K562 (cell line): Measurements from ENCODE around the gene CNKSR1. TPM values are rescaled to one million over a fixed set of nuclear protein-coding genes. Genes with fewer than 3 reads are reported as not detected.

Experiments used
- ATAC-seq: fragments of 200-7000 bp; cut with Tn5 transposase; 3 replicates; pipeline ENCODE4 v1.9.1; 2020; ENCODE audit warnings: moderate library complexity
- BruUV-seq: library from RNA; stranded (reverse); fragments of 400-500 nt; replicated peaks from 2 replicates; lab custom pipeline; 2021; lab: Mats Ljungman, UMichigan
- CTCF ChIA-PET: fragments of 300-600 bp; formaldehyde crosslinking; extraction: SDS; loops from one replicate; lab custom pipeline; 2021; ENCODE audit warnings: low intra/inter-chr PET ratio; lab: Yijun Ruan, JAX
- POLR2A ChIA-PET: fragments of 300-600, 350-650 bp; sonication (Branson Sonifier 250); formaldehyde crosslinking; extraction: SDS; loops from one replicate; lab custom pipeline; 2021; ENCODE audit warnings: antibody characterized with exemption, inconsistent platforms; lab: Yijun Ruan, JAX
- DNase-seq, 4 experiments: peaks; one replicate each; pipeline versions ENCODE4 v3.0.0 to v3.0.0-alpha.2; 2011 to 2018; ENCODE audit warnings: low spot score in 3 of 4, mixed read lengths in 3 of 4; ENCODE audit errors: extremely low read depth in 1 of 4
- FAIRE-seq: peaks from 2 replicates; lab custom pipeline; 2011; peaks lifted over from hg19 to GRCh38; lab: Jason Lieb, UNC
- H2AFZ ChIP-seq: 2 replicates; pipeline ENCODE4 v1.6.0; 2011; ENCODE audit warnings: low read depth, low read length, control low read depth, inconsistent platforms
- H3K27ac ChIP-seq: fragments of 200-600 bp; 3 replicates; pipeline ENCODE4 v1.8.0; 2011; ENCODE audit warnings: low read depth, mild to moderate bottlenecking, control low read depth, inconsistent platforms, low read length, moderate library complexity, mixed read lengths; ENCODE audit errors: extremely low read depth
- H3K27me3 ChIP-seq, 2 experiments: fragments of 300-600 bp in 1 of 2; 2 replicates in 1 of 2; 3 replicates in 1 of 2; pipeline versions ENCODE4 v1.6.0 to v1.8.0; 2011; ENCODE audit warnings: inconsistent platforms in 2 of 2, low read length in 2 of 2, mild to moderate bottlenecking in 1 of 2, mixed read lengths in 1 of 2, moderate library complexity in 1 of 2; ENCODE audit not compliant: control insufficient read depth in 2 of 2, insufficient read depth in 2 of 2
- H3K36me3 ChIP-seq: fragments of 300-600 bp; 3 replicates; pipeline ENCODE4 v1.8.0; 2011; ENCODE audit warnings: mild to moderate bottlenecking, low read length, inconsistent platforms; ENCODE audit not compliant: control insufficient read depth, insufficient read depth
- H3K4me1 ChIP-seq, 2 experiments: fragments of 200-600 bp in 1 of 2; replicated peaks in 1 of 2; 2 replicates in 1 of 2; 3 replicates in 1 of 2; pipeline versions ENCODE4 v1.5.1 to v1.8.0; 2011; ENCODE audit warnings: inconsistent platforms in 2 of 2, low read length in 2 of 2, mild to moderate bottlenecking in 1 of 2, mixed read lengths in 1 of 2, moderate library complexity in 1 of 2; ENCODE audit not compliant: control insufficient read depth in 2 of 2, insufficient read depth in 2 of 2
- H3K4me2 ChIP-seq: 2 replicates; pipeline ENCODE4 v1.6.1; 2011; ENCODE audit warnings: low read length, control low read depth, inconsistent platforms, mixed read lengths; ENCODE audit not compliant: insufficient read depth
- H3K4me3 ChIP-seq: fragments of 200-600 bp; sonication (generic), shearing (Covaris generic); 2 replicates; pipeline ENCODE4 v1.5.1; 2016; ENCODE audit warnings: control low read depth, inconsistent platforms
- H3K79me2 ChIP-seq: fragments of 200-600 bp; 3 replicates; pipeline ENCODE4 v1.8.0; 2011; ENCODE audit warnings: low read length, inconsistent platforms; ENCODE audit not compliant: control insufficient read depth, insufficient read depth
- H3K9ac ChIP-seq, 2 experiments: 2 replicates each; pipeline versions ENCODE4 v1.6.0 to v1.6.1; 2011; ENCODE audit warnings: low read depth in 2 of 2, low read length in 2 of 2, control low read depth in 1 of 2, inconsistent platforms in 1 of 2, mild to moderate bottlenecking in 1 of 2, mixed read lengths in 1 of 2; ENCODE audit not compliant: insufficient read depth in 1 of 2
- H3K9me1 ChIP-seq: one replicate; pipeline ENCODE4 v1.6.0; 2011; ENCODE audit warnings: inconsistent platforms, mild to moderate bottlenecking, low read length, moderate library complexity; ENCODE audit not compliant: control insufficient read depth, insufficient read depth
- H3K9me3 ChIP-seq: replicated peaks from 2 replicates; pipeline ENCODE4 v1.5.1; 2011; ENCODE audit warnings: low read depth, low read length, inconsistent platforms; ENCODE audit not compliant: control insufficient read depth, insufficient read depth
- H4K20me1 ChIP-seq: replicated peaks from 2 replicates; pipeline ENCODE4 v1.6.1; 2011; ENCODE audit warnings: low read length, inconsistent platforms, mixed read lengths; ENCODE audit not compliant: control insufficient read depth, insufficient read depth
- CHD1 ChIP-seq: fragments of 200-600 bp; sonication (generic); IDR thresholded peaks from one replicate; pipeline ENCODE4 v1.6.1; 2012; ENCODE audit warnings: mild to moderate bottlenecking, moderate library complexity, low read length, inconsistent platforms
- EP300 ChIP-seq: IDR thresholded peaks from 2 replicates; pipeline ENCODE4 v1.6.1; 2012; ENCODE audit warnings: low read length, improper control_type of control experiment
- KLF16 ChIP-seq: IDR thresholded peaks from 2 replicates; pipeline ENCODE4 v1.6.1; 2016; ENCODE audit warnings: antibody characterized with exemption
- NFATC3 ChIP-seq: fragments of 450-650 bp; IDR thresholded peaks from 2 replicates; pipeline ENCODE4 v1.6.1; 2017; ENCODE audit warnings: mild to moderate bottlenecking
- NRF1 ChIP-seq, 2 experiments: fragments of 450-650 bp; IDR thresholded peaks in 1 of 2; conservative IDR thresholded peaks in 1 of 2; 2 replicates each; pipeline ENCODE4 v1.6.1; 2014; ENCODE audit warnings: mild to moderate bottlenecking in 2 of 2
- RBM34 ChIP-seq: fragments of 200-400 bp; formaldehyde crosslinking; IDR thresholded peaks from 2 replicates; pipeline ENCODE4 v1.6.1; 2018; ENCODE audit warnings: low read length, borderline replicate concordance; ENCODE audit not compliant: insufficient read depth
- SNIP1 ChIP-seq: fragments of 450-650 bp; IDR thresholded peaks from 2 replicates; pipeline ENCODE4 v1.7.1; 2017; ENCODE audit warnings: low read depth, mild to moderate bottlenecking
- TBL1XR1 ChIP-seq, 2 experiments: IDR thresholded peaks; 2 replicates each; pipeline ENCODE4 v1.6.1; 2012; ENCODE audit warnings: improper control_type of control experiment in 2 of 2, low read length in 2 of 2, mild to moderate bottlenecking in 1 of 2
- TGIF2 ChIP-seq: sonication (generic); formaldehyde crosslinking; IDR thresholded peaks from 2 replicates; pipeline ENCODE4 v1.8.1; 2022; ENCODE audit warnings: mild to moderate bottlenecking, missing genetic modification reagents, moderate library complexity
- ZNF436 ChIP-seq: fragments of 250-450, 450-650 bp; sonication (Bioruptor Pico); formaldehyde crosslinking; IDR thresholded peaks from 2 replicates; pipeline ENCODE4 v1.7.0; 2020; ENCODE audit warnings: mild to moderate bottlenecking
- ZSCAN29 ChIP-seq: fragments of 450-650 bp; IDR thresholded peaks from 2 replicates; pipeline ENCODE4 v1.6.1; 2017
- ZSCAN32 ChIP-seq: fragments of 450-650 bp; formaldehyde crosslinking; IDR thresholded peaks from 2 replicates; pipeline ENCODE4 v1.4.0; 2020; ENCODE audit warnings: mild to moderate bottlenecking, moderate library complexity
- WGBS: fragments of 100-300 bp; shearing (Covaris generic); methylation state at CpG from one replicate; pipeline ENCODE4 v1.1.6; 2016; ENCODE audit warnings: low coverage, mixed read lengths; ENCODE audit not compliant: insufficient coverage; ENCODE audit errors: missing lambda C conversion rate; 5-methylcytosine and 5-hydroxymethylcytosine counted together
- in situ Hi-C: fragments of 300-500 bp; cut with MboI; formaldehyde crosslinking; loops from 4 replicates; pipeline ENCODE4 v1.15.0; 2018; ENCODE audit warnings: inconsistent platforms, mixed read lengths
- intact Hi-C: fragments of 100-400 bp; cut with micrococcal nuclease; formaldehyde crosslinking; loops from 2 replicates; pipeline ENCODE4 v1.14.2; 2022
- polyA plus RNA-seq, 8 experiments: library from polyadenylated mRNA; depleted of rRNA in 4 of 8; stranded (reverse) in 5 of 8; unstranded in 3 of 8; fragments of >200 nt; fragmentation: Nextera tagmentation in 2 of 8; fragmentation: Illumina TruSeq in 1 of 8; extraction: Ambion mirVana in 2 of 8; extraction: Trizol in 1 of 8; gene quantifications; 2 replicates each; pipeline versions ENCODE4 v1.2.1 to v1.2.3, GENCODE V29; 2011 to 2014; ENCODE audit warnings: inconsistent platforms in 1 of 8, missing spikeins in 1 of 8
- total RNA-seq, 7 experiments: library from RNA; depleted of rRNA in 6 of 7; stranded (reverse); fragments of >200 nt in 6 of 7; fragmentation: Illumina TruSeq in 2 of 7; extraction: Trizol in 2 of 7; gene quantifications; 2 replicates each; pipeline versions ENCODE4 v1.2.1 to v1.2.3, GENCODE V29; 2011 to 2021; ENCODE audit warnings: low replicate concordance in 1 of 7
- TF ChIP-seq, protein P1 (sequence below): IDR thresholded peaks from 2 replicates; pipeline ENCODE4 v1.6.1; 2012; ENCODE audit warnings: low read depth, low read length, improper control_type of control experiment, borderline replicate concordance
- TF ChIP-seq, protein P2 (sequence below): fragments of 250-450 bp; sonication (Bioruptor Pico); IDR thresholded peaks from 2 replicates; pipeline ENCODE4 v1.4.0; 2020; ENCODE audit warnings: borderline replicate concordance
- TF ChIP-seq, protein P3 (sequence below): sonication (generic); IDR thresholded peaks from 2 replicates; pipeline ENCODE4 v1.6.1; 2016
- TF ChIP-seq, protein P4 (sequence below): fragments of 450-650 bp; formaldehyde crosslinking; IDR thresholded peaks from 2 replicates; pipeline ENCODE4 v1.4.0; 2022; ENCODE audit warnings: missing genetic modification characterization

CNKSR1 gene
- total and polyA plus RNA-seq, 9 of the 15 experiments (the other 6 are each of a cell fraction or from before 2014, with no cell fraction given), result 0.03 to 2.8 (median 1.1) TPM

DNA sequence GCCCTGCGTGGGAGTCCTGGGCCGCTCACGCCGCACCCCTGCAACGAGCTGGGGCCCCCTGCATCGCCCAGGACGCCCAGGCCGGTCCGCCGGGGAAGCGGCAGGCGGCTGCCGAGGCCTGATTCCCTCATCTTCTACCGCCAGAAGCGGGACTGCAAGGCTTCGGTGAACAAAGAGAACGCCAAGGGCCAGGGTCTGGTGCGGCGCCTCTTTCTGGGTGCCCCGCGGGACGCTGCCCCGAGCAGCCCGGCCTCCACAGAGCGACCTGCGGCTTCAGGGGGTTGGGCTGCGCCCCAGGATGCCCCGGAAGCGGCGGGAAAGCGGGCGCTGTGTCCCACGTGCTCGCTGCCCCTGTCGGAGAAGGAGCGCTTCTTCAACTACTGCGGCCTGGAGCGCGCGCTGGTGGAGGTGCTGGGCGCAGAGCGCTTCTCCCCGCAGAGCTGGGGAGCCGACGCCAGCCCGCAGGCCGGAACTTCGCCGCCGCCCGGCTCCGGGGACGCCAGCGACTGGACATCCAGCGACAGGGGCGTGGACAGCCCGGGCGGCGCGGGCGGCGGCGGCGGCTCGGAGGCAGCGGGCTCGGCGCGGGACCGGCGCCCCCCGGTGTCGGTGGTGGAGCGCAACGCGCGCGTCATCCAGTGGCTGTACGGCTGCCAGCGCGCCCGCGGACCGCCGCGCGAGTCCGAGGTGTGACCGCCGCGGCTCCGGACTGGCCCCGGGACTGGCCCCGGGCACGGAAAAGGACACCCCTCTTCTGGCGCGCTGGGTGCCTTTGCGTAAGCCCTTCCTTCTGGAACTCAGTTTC, 15.7 kb upstream of the CNKSR1 start:
- 3% methylated on average over 70 of the region's 98 CpGs for WGBS
- FAIRE-seq (no peak), ATAC-seq (peak; percentile 86), DNase-seq (peak; percentile 89 to 95 (median 92))
- Histone ChIP-seq H3K36me3 (no peaks in the 10 kb centered on the region), H3K4me2 (peak overlapping the region; percentile 87), H3K4me3 (peak overlapping the region; percentile 43), H3K79me2 (no peaks in the 10 kb centered on the region; the same call in 2 of the 3 replicates), H3K27me3 (no peaks in the 10 kb centered on the region), H3K4me1 (peaks cover 29 to 58% of the 10 kb centered on the region in 2 experiments), H3K9ac (peak overlapping the region; percentile 78 to 95), H2AFZ (peak overlapping the region; percentile 99), H3K9me3 (no peaks in the 10 kb centered on the region), H3K27ac (peak overlapping the region; percentile 80), H4K20me1 (no peaks in the 10 kb centered on the region), H3K9me1 (no peaks in the 10 kb centered on the region)
- in situ Hi-C loops, result no loop called here
- intact Hi-C loops, result loop anchor here (1.0 to 2.0 kb wide), 2 partner anchors 56 to 125 kb away; no protein-coding TSS in a partner anchor
- CTCF ChIA-PET, result interaction anchor here (0.6 to 2.6 kb wide), 9 partner anchors 17 to 1230 kb away, joined by 3 to 26 read pairs (median 4); no protein-coding TSS in a partner anchor
- POLR2A ChIA-PET, result interaction anchor here (0.5 to 1.8 kb wide), 13 partner anchors 12 to 1407 kb away, joined by 3 to 5 read pairs (median 3); partner anchors contain the start of genes CRYBG2 and PDIK1L
- BruUV-seq, result TSS peak; percentile 83
- TF ChIP-seq RBM34, result 0 out of 2 replicates have a peak, but pooled peaks have one; percentile 63
- TF ChIP-seq, protein P1, sequence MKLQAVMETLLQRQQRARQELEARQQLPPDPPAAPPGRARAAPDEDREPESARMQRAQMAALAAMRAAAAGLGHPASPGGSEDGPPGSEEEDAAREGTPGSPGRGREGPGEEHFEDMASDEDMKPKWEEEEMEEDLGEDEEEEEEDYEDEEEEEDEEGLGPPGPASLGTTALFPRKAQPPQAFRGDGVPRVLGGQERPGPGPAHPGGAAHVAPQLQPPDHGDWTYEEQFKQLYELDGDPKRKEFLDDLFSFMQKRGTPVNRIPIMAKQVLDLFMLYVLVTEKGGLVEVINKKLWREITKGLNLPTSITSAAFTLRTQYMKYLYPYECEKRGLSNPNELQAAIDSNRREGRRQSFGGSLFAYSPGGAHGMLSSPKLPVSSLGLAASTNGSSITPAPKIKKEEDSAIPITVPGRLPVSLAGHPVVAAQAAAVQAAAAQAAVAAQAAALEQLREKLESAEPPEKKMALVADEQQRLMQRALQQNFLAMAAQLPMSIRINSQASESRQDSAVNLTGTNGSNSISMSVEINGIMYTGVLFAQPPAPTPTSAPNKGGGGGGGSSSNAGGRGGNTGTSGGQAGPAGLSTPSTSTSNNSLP, result no peak
- TF ChIP-seq, protein P2, sequence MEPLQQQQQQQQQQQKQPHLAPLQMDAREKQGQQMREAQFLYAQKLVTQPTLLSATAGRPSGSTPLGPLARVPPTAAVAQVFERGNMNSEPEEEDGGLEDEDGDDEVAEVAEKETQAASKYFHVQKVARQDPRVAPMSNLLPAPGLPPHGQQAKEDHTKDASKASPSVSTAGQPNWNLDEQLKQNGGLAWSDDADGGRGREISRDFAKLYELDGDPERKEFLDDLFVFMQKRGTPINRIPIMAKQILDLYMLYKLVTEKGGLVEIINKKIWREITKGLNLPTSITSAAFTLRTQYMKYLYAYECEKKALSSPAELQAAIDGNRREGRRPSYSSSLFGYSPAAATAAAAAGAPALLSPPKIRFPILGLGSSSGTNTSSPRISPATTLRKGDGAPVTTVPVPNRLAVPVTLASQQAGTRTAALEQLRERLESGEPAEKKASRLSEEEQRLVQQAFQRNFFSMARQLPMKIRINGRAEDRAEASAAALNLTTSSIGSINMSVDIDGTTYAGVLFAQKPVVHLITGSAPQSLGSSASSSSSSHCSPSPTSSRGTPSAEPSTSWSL (CRISPR knock-in tag), result no peak
- TF ChIP-seq ZSCAN32 (CRISPR knock-in tag), result no peak
- TF ChIP-seq NRF1 (conservative IDR thresholded peaks at IDR 0.05 in 1 of 2, IDR thresholded peaks at IDR 0.05 in 1 of 2), result peak in 1 of 2 experiments; percentile 50; a peak in 3 of 4 replicates
- TF ChIP-seq ZNF436 (CRISPR knock-in tag), result no peak
- no peak for TF ChIP-seq KLF16
- TF ChIP-seq SNIP1, result no peak
- TF ChIP-seq, protein P3, sequence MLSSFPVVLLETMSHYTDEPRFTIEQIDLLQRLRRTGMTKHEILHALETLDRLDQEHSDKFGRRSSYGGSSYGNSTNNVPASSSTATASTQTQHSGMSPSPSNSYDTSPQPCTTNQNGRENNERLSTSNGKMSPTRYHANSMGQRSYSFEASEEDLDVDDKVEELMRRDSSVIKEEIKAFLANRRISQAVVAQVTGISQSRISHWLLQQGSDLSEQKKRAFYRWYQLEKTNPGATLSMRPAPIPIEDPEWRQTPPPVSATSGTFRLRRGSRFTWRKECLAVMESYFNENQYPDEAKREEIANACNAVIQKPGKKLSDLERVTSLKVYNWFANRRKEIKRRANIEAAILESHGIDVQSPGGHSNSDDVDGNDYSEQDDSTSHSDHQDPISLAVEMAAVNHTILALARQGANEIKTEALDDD, result no peak
- TF ChIP-seq TGIF2, result no peak
- no peak for TF ChIP-seq NFATC3
- no peak for TF ChIP-seq ZSCAN29
- TF ChIP-seq EP300, result peak; percentile 4; the same call in 1 of the 2 replicates
- TF ChIP-seq CHD1, result no peak
- TF ChIP-seq, protein P4, sequence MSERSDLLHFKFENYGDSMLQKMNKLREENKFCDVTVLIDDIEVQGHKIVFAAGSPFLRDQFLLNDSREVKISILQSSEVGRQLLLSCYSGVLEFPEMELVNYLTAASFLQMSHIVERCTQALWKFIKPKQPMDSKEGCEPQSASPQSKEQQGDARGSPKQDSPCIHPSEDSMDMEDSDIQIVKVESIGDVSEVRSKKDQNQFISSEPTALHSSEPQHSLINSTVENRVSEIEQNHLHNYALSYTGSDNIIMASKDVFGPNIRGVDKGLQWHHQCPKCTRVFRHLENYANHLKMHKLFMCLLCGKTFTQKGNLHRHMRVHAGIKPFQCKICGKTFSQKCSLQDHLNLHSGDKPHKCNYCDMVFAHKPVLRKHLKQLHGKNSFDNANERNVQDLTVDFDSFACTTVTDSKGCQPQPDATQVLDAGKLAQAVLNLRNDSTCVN, result no peak
- TF ChIP-seq TBL1XR1 (IDR thresholded peaks at IDR 0.05; ENCODE audit: low read length in 2 of 2), result no peak
